ENCODE data around the gene AARS1. TPM values are rescaled to one million over a fixed set of nuclear protein-coding genes. Genes with fewer than 3 reads are reported as not detected.
A peak's percentile ranks its signal among the peaks of the same experiment; 100 is the strongest.
"Not testable (repeated sequence)": the region's sequence is repeated elsewhere in the genome, so short reads cannot be mapped to it uniquely, and the experiment has no call there.

The AARS1 gene
- total RNA-seq, 1 experiment from 2014 or later: 180 TPM

- H3K36me3 ChIP-seq (ENCODE audit: low read depth): peaks cover 25% of the 10 kb centered on the region
- peak; percentile 83 for TF ChIP-seq CTCF (conservative IDR thresholded peaks at IDR 0.05)
- no peak for TF ChIP-seq EZH2 (IDR thresholded peaks at IDR 0.05; ENCODE audit: low read depth)
- intact Hi-C loops (cut with micrococcal nuclease; ENCODE audit: unreplicated experiment): no loop called here
- peaks cover 44% of the 10 kb centered on the region for H4K20me1 ChIP-seq (ENCODE audit: insufficient read depth)
- H3K79me2 ChIP-seq (ENCODE audit: low read depth): peaks cover 37% of the 10 kb centered on the region
- peak; percentile 83 to 90 for DNase-seq
- CTCF ChIA-PET: interaction anchor here (0.6 kb wide), 1 partner anchor 1528 kb away, joined by 8 read pairs; no protein-coding TSS in a partner anchor
- no peaks in the 10 kb centered on the region for H3K9me3 ChIP-seq (ENCODE audit: insufficient read depth, low read depth)
- peak within 1 kb of the TSS; percentile 98 for H3K4me2 ChIP-seq
- peak within 1 kb of the TSS; percentile 74; the same call in 1 of the 2 replicates for H2AFZ ChIP-seq
- BruUV-seq (replicated peaks): no TSS peak
- H3K27ac ChIP-seq: peak within 1 kb of the TSS; percentile 67
- H3K9me2 ChIP-seq (ENCODE audit: insufficient read depth): no peaks in the 10 kb centered on the region
- no peaks in the 10 kb centered on the region for H3K27me3 ChIP-seq (ENCODE audit: insufficient read depth, low read depth)
- H3K4me3 ChIP-seq: peak within 1 kb of the TSS; percentile 96
- peaks cover 14% of the 10 kb centered on the region for H3K4me1 ChIP-seq (replicated peaks; ENCODE audit: insufficient read depth)
- POLR2A ChIA-PET (ENCODE audit: unreplicated experiment): no interaction called here
- peaks cover 44% of the 10 kb centered on the region for H3F3A ChIP-seq (ENCODE audit: insufficient read depth, low read depth)
Observed at GRCh38 chr16:70251629-70252354, 37.5 kb downstream of the AARS1 start, which contains the start of gene EXOSC6. Gene EXOSC6, minus strand, starts transcription at chr16:70251940. Its CDS starts 40 bp downstream, at chr16:70251900.

- BruUV-seq (replicated peaks): TSS peak; percentile 27
- peak overlapping the region; percentile 41; the same call in 1 of the 2 replicates for H3K27ac ChIP-seq
- TF ChIP-seq EZH2 (IDR thresholded peaks at IDR 0.05; ENCODE audit: low read depth) (no peak), CTCF (conservative IDR thresholded peaks at IDR 0.05) (no peak)
Observed at GRCh38 chr16:70250748-70251628, 38.3 kb downstream of the AARS1 start.

GRCh38 chr16:70249697-70250096 is 39.6 kb downstream of the AARS1 start:
- peaks cover 35% of the 10 kb centered on the region for H3F3A ChIP-seq (ENCODE audit: insufficient read depth, low read depth)
- POLR2A ChIA-PET (ENCODE audit: unreplicated experiment); intact Hi-C loops (cut with micrococcal nuclease; ENCODE audit: unreplicated experiment); H3K27ac ChIP-seq; H3K9me2 ChIP-seq (ENCODE audit: insufficient read depth); H3K9me3 ChIP-seq (ENCODE audit: insufficient read depth, low read depth); H2AFZ ChIP-seq; CTCF ChIA-PET; H3K27me3 ChIP-seq (ENCODE audit: insufficient read depth, low read depth); DNase-seq; BruUV-seq (replicated peaks): not testable (repeated sequence)
- H3K4me2 ChIP-seq: peak overlapping the region; percentile 98
- H3K79me2 ChIP-seq (ENCODE audit: low read depth): peaks cover 40% of the 10 kb centered on the region
- peaks cover 13% of the 10 kb centered on the region for H3K36me3 ChIP-seq (ENCODE audit: low read depth)
- H4K20me1 ChIP-seq (ENCODE audit: insufficient read depth): peaks cover 28% of the 10 kb centered on the region
- H3K4me3 ChIP-seq: peak overlapping the region; percentile 96; the same call in 1 of the 2 replicates
- H3K4me1 ChIP-seq (replicated peaks; ENCODE audit: insufficient read depth): peaks cover 14% of the 10 kb centered on the region

More at GRCh38 chr16:70250748-70251628, 38.3 kb downstream of the AARS1 start:
- Histone ChIP-seq H3F3A (ENCODE audit: insufficient read depth, low read depth) (peaks cover 47% of the 10 kb centered on the region), H3K79me2 (ENCODE audit: low read depth) (peaks cover 40% of the 10 kb centered on the region), H3K36me3 (ENCODE audit: low read depth) (peaks cover 20% of the 10 kb centered on the region), H4K20me1 (ENCODE audit: insufficient read depth) (peaks cover 37% of the 10 kb centered on the region), H3K9me2 (ENCODE audit: insufficient read depth) (no peaks in the 10 kb centered on the region), H3K9me3 (ENCODE audit: insufficient read depth, low read depth) (no peaks in the 10 kb centered on the region), H3K27me3 (ENCODE audit: insufficient read depth, low read depth) (no peaks in the 10 kb centered on the region), H3K4me1 (replicated peaks; ENCODE audit: insufficient read depth) (peaks cover 14% of the 10 kb centered on the region), H3K4me2 (peak overlapping the region; percentile 98), H3K4me3 (peak overlapping the region; percentile 96), H2AFZ (peak overlapping the region; percentile 74; the same call in 1 of the 2 replicates)
- intact Hi-C loops (cut with micrococcal nuclease; ENCODE audit: unreplicated experiment): no loop called here
- ChIA-PET CTCF (interaction anchor here (0.6 kb wide), 1 partner anchor 1630 kb away, joined by 3 read pairs; no protein-coding TSS in a partner anchor), POLR2A (ENCODE audit: unreplicated experiment) (interaction anchor here (0.6 kb wide), 1 partner anchor 489 kb away, joined by 8 read pairs; the partner anchor contains the start of gene WWP2)
- peak in 1 of 2 experiments; percentile 53 for DNase-seq

- BruUV-seq (replicated peaks); H3K79me2 ChIP-seq (ENCODE audit: low read depth); H3K27me3 ChIP-seq (ENCODE audit: insufficient read depth, low read depth); H3K4me1 ChIP-seq (replicated peaks; ENCODE audit: insufficient read depth); DNase-seq; H4K20me1 ChIP-seq (ENCODE audit: insufficient read depth); H3K9me3 ChIP-seq (ENCODE audit: insufficient read depth, low read depth); POLR2A ChIA-PET (ENCODE audit: unreplicated experiment); H3K9me2 ChIP-seq (ENCODE audit: insufficient read depth); intact Hi-C loops (cut with micrococcal nuclease; ENCODE audit: unreplicated experiment); H3K4me2 ChIP-seq; CTCF ChIA-PET; H3F3A ChIP-seq (ENCODE audit: insufficient read depth, low read depth); H3K27ac ChIP-seq; H3K36me3 ChIP-seq (ENCODE audit: low read depth); H3K4me3 ChIP-seq; H2AFZ ChIP-seq: not testable (repeated sequence)
Observed at GRCh38 chr16:70238773-70239172, 50.5 kb downstream of the AARS1 start.

GRCh38 chr16:70231831-70232230 is 57.5 kb downstream of the AARS1 start:
- BruUV-seq (replicated peaks); H3K36me3 ChIP-seq (ENCODE audit: low read depth); H3K79me2 ChIP-seq (ENCODE audit: low read depth): not testable (repeated sequence)

More at GRCh38 chr16:70231831-70232230, 57.5 kb downstream of the AARS1 start:
- H3K4me2 ChIP-seq; H3F3A ChIP-seq (ENCODE audit: insufficient read depth, low read depth); intact Hi-C loops (cut with micrococcal nuclease; ENCODE audit: unreplicated experiment); H3K27me3 ChIP-seq (ENCODE audit: insufficient read depth, low read depth); H3K9me3 ChIP-seq (ENCODE audit: insufficient read depth, low read depth); H3K4me3 ChIP-seq; H3K9me2 ChIP-seq (ENCODE audit: insufficient read depth); DNase-seq; H2AFZ ChIP-seq; POLR2A ChIA-PET (ENCODE audit: unreplicated experiment); H3K4me1 ChIP-seq (replicated peaks; ENCODE audit: insufficient read depth); CTCF ChIA-PET; H4K20me1 ChIP-seq (ENCODE audit: insufficient read depth); H3K27ac ChIP-seq: not testable (repeated sequence)
